ENCODE data around the gene YPEL5.

The YPEL5 gene

DNA sequence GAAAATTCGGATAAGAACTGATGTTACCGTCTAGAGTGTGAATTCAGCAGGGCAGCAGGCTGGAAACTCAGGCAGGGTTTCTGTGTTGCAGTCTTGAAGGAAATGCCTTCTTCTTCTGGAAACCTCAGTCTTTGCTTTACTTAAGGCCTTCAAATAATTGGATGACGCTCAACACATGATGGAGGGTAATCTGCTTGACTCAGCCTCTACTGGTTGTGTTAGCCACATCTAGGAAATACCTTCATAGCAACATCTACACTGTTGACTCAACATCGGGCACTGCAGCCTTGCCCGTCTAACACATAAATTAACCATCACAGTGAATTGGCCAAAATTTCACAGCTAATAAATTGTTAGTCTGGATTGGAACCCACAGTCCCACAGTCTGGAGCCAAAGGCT is 37.2 kb downstream of the YPEL5 start:
- Histone ChIP-seq H3K27ac (ENCODE audit: poor library complexity, severe bottlenecking) (no peak overlapping the region), H3K9me3 (ENCODE audit: severe bottlenecking) (no peaks in the 10 kb centered on the region), H3K4me3 (ENCODE audit: severe bottlenecking) (no peak overlapping the region), H3K27me3 (ENCODE audit: insufficient read depth, poor library complexity, severe bottlenecking) (no peaks in the 10 kb centered on the region), H3K36me3 (ENCODE audit: low read depth) (no peaks in the 10 kb centered on the region), H3K4me1 (ENCODE audit: insufficient read depth, poor library complexity, severe bottlenecking) (peaks cover 5% of the 10 kb centered on the region)
- DNase-seq (ENCODE audit: low spot score), result no peak
- ATAC-seq (ENCODE audit: low read depth), result no peak
- TF ChIP-seq, protein P1, sequence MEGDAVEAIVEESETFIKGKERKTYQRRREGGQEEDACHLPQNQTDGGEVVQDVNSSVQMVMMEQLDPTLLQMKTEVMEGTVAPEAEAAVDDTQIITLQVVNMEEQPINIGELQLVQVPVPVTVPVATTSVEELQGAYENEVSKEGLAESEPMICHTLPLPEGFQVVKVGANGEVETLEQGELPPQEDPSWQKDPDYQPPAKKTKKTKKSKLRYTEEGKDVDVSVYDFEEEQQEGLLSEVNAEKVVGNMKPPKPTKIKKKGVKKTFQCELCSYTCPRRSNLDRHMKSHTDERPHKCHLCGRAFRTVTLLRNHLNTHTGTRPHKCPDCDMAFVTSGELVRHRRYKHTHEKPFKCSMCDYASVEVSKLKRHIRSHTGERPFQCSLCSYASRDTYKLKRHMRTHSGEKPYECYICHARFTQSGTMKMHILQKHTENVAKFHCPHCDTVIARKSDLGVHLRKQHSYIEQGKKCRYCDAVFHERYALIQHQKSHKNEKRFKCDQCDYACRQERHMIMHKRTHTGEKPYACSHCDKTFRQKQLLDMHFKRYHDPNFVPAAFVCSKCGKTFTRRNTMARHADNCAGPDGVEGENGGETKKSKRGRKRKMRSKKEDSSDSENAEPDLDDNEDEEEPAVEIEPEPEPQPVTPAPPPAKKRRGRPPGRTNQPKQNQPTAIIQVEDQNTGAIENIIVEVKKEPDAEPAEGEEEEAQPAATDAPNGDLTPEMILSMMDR (IDR thresholded peaks at IDR 0.05; ENCODE audit: poor library complexity, severe bottlenecking), result no peak

DNA sequence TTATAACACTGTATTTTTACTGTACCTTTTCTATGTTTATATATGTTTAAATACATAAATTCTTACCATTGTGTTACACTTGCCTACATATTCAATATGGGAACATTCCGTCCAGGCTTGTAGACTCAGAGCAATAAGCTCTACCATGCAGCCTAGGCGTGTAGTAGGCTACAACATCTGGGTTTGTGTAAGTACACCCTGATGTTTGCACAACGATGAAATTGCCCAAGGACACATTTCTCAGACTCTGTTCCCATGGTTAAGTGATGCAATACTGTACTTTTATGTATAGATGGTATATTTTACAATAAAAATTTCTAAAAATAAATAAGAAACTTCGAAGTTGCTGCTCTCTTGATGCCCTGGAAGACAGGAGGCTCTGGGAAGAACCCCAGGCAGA is 38.4 kb downstream of the YPEL5 start:
- TF ChIP-seq, protein P1 (IDR thresholded peaks at IDR 0.05; ENCODE audit: poor library complexity, severe bottlenecking), result no peak
- Histone ChIP-seq H3K36me3 (ENCODE audit: low read depth) (no peaks in the 10 kb centered on the region), H3K4me1 (ENCODE audit: insufficient read depth, poor library complexity, severe bottlenecking) (peaks cover 5% of the 10 kb centered on the region), H3K9me3 (ENCODE audit: severe bottlenecking) (no peaks in the 10 kb centered on the region), H3K4me3 (ENCODE audit: severe bottlenecking) (no peak overlapping the region), H3K27ac (ENCODE audit: poor library complexity, severe bottlenecking) (no peak overlapping the region), H3K27me3 (ENCODE audit: insufficient read depth, poor library complexity, severe bottlenecking) (no peaks in the 10 kb centered on the region)
- DNase-seq (ENCODE audit: low spot score) (no peak), ATAC-seq (ENCODE audit: low read depth) (peak; percentile 80; the same call in 2 of the 3 replicates)

DNA sequence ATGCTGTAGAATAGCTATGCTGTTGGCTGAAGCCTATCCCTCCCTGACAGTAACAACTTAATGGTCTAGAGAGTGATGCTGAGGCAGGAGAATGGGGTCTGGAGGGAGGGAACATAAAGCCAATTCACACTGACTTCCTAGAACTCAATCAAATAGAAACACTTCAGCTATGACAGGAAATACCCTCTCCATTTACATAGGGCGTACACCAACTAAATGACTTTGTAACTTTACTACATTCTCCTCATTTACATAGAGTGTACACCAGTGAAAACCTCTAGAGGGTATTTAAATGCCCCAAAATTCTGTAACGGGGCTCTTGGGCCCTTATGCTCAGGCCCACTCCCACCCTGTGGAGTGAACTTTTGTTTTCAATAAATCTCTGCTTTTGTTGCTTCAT is 41.5 kb downstream of the YPEL5 start:
- Histone ChIP-seq H3K4me3 (ENCODE audit: severe bottlenecking) (no peak overlapping the region), H3K4me1 (ENCODE audit: insufficient read depth, poor library complexity, severe bottlenecking) (peaks cover 5% of the 10 kb centered on the region), H3K9me3 (ENCODE audit: severe bottlenecking) (no peaks in the 10 kb centered on the region), H3K27me3 (ENCODE audit: insufficient read depth, poor library complexity, severe bottlenecking) (no peaks in the 10 kb centered on the region), H3K36me3 (ENCODE audit: low read depth) (no peaks in the 10 kb centered on the region), H3K27ac (ENCODE audit: poor library complexity, severe bottlenecking) (no peak overlapping the region)
- DNase-seq (ENCODE audit: low spot score) (no peak), ATAC-seq (ENCODE audit: low read depth) (no peak)
- TF ChIP-seq, protein P1 (IDR thresholded peaks at IDR 0.05; ENCODE audit: poor library complexity, severe bottlenecking), result no peak

DNA sequence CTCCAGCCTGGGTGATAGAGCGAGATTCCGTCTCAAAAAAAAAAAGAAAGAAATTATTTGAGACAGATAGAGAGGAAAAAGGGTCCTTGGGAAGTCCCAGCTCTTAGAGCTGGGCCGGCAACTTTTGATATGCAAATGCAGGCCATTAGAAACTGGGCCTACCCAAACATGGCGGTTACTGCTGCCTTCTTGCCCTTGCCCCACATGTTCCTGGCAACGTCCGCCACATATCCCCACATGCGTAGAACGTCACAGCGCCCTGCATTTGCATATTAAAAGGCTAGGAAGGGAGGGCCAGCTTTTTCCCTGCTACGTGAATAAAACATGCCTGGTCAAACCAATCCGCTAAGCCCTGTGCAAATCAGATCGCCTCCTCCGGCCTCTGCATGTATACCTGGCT is 43.8 kb downstream of the YPEL5 start:
- TF ChIP-seq, protein P1 (IDR thresholded peaks at IDR 0.05; ENCODE audit: poor library complexity, severe bottlenecking), result no peak
- Histone ChIP-seq H3K27ac (ENCODE audit: poor library complexity, severe bottlenecking) (no peak overlapping the region), H3K27me3 (ENCODE audit: insufficient read depth, poor library complexity, severe bottlenecking) (no peaks in the 10 kb centered on the region), H3K9me3 (ENCODE audit: severe bottlenecking) (no peaks in the 10 kb centered on the region), H3K4me3 (ENCODE audit: severe bottlenecking) (no peak overlapping the region), H3K36me3 (ENCODE audit: low read depth) (no peaks in the 10 kb centered on the region), H3K4me1 (ENCODE audit: insufficient read depth, poor library complexity, severe bottlenecking) (peaks cover under 1% of the 10 kb centered on the region)
- DNase-seq (ENCODE audit: low spot score), result no peak
- no peak for ATAC-seq (ENCODE audit: low read depth)

DNA sequence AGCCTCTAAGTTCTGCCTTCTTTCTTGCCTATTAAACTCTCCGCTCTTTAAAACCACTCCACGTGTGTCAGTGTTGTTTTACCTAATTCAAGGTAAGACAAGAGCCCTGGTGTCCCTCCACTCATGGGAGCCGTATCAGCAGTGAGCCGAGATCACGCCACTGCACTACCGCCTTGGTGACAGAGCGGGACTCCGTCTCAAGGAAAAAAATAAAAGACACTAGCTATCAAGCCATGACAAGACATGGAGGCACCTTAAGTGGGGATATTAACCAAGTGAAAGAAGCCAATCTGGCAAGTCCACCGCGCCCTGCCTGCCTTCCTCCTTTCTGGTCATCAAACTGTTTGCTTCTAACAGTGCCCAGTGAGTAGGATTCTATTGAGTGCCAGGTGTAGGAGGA is 44.3 kb downstream of the YPEL5 start:
- Histone ChIP-seq H3K4me1 (ENCODE audit: insufficient read depth, poor library complexity, severe bottlenecking) (no peaks in the 10 kb centered on the region), H3K9me3 (ENCODE audit: severe bottlenecking) (no peaks in the 10 kb centered on the region), H3K4me3 (ENCODE audit: severe bottlenecking) (no peak overlapping the region), H3K27me3 (ENCODE audit: insufficient read depth, poor library complexity, severe bottlenecking) (no peaks in the 10 kb centered on the region), H3K36me3 (ENCODE audit: low read depth) (no peaks in the 10 kb centered on the region), H3K27ac (ENCODE audit: poor library complexity, severe bottlenecking) (no peak overlapping the region)
- TF ChIP-seq, protein P1 (IDR thresholded peaks at IDR 0.05; ENCODE audit: poor library complexity, severe bottlenecking), result no peak
- ATAC-seq (ENCODE audit: low read depth), result no peak
- no peak for DNase-seq (ENCODE audit: low spot score)
